ENCODE measurements around the gene AFF4. TPM values are rescaled to one million over a fixed set of nuclear protein-coding genes. Genes with fewer than 3 reads are reported as not detected.

AFF4 gene
- total RNA-seq, 4 donors from 2014 or later = 66.1 to 122 (median 85.1) TPM

GRCh38 chr5:132829742-132830435, 133.5 kb downstream of the AFF4 start:
- H3K9me3 ChIP-seq = no peaks in the 10 kb centered on the region
- TF ChIP-seq, protein P1, sequence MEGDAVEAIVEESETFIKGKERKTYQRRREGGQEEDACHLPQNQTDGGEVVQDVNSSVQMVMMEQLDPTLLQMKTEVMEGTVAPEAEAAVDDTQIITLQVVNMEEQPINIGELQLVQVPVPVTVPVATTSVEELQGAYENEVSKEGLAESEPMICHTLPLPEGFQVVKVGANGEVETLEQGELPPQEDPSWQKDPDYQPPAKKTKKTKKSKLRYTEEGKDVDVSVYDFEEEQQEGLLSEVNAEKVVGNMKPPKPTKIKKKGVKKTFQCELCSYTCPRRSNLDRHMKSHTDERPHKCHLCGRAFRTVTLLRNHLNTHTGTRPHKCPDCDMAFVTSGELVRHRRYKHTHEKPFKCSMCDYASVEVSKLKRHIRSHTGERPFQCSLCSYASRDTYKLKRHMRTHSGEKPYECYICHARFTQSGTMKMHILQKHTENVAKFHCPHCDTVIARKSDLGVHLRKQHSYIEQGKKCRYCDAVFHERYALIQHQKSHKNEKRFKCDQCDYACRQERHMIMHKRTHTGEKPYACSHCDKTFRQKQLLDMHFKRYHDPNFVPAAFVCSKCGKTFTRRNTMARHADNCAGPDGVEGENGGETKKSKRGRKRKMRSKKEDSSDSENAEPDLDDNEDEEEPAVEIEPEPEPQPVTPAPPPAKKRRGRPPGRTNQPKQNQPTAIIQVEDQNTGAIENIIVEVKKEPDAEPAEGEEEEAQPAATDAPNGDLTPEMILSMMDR (IDR thresholded peaks at IDR 0.05) = peak; percentile 86 to 95 (median 94)
- TF ChIP-seq POLR2A (IDR thresholded peaks at IDR 0.05) (peak; percentile 18), POLR2AphosphoS5 (IDR thresholded peaks at IDR 0.05) (peak; percentile 6 to 63 (median 49)), EP300 (IDR thresholded peaks at IDR 0.05; ENCODE audit: low read depth) (no peak)
- H3K4me1 ChIP-seq = peaks cover 5 to 31% (median 21%) of the 10 kb centered on the region in 4 donors
- H3K27ac ChIP-seq = peak overlapping the region; percentile 88 to 92 (median 90)
- intact Hi-C loops (cut with DNase I; ENCODE audit: low total_unique reads) (no loop called here), in situ Hi-C loops (cut with MboI; ENCODE audit: low pct_ligation_motif_present in 1 of 4, low pct_unique_long_range_greater_than_20kb in 1 of 4, low sequenced_read_pairs in 3 of 4) (loop anchor here in 2 of 4 donors (10.0 to 25.0 kb wide), 2 partner anchors 55 to 443 kb away; no protein-coding TSS in a partner anchor)
- H3K4me3 ChIP-seq = peak overlapping the region; percentile 54 to 72 (median 64)
- no peaks in the 10 kb centered on the region for H3K36me3 ChIP-seq
- peaks cover 13% of the 10 kb centered on the region for H3K27me3 ChIP-seq
- DNase-seq = peak; percentile 87
- 3% methylated on average over 54 of the region's 75 CpGs; no CpG with 5 or more reads in 1 of the 2 donors for WGBS, 2 donors (ENCODE audit: low coverage in 1 of 2)

DNA sequence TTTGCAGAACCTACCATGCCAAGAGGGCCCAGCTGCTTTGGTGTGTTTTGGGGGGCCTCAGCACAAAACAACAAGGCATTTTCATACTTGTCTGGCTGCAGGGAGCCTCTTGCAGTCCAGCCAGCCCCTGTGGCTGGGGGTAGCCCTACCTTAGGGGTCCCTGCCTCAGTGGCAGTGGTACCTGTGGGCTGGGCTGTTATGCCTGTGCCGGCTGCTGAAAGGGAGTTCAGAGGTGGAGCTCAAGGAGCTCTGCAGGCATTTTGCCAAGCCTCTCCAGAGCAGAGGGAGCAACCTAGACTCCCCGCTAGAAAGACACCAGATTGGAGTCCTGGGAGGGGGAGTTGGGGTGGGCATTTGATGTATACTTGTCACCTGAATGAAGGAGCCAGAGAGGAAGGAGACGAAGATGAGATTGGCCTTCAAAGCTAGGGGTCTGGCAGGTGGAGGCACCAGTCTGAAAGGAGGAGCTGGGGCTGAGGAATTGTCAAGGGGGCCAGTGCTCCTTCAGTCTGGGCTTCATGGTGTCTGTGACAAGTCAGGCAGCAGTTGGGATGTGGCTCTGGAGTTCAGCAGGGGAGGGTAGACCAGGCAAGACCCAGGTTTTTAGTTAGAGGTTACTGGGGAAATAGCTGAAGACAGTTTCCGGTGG, 134.5 kb downstream of the AFF4 start:
- Histone ChIP-seq H3K9me3 (no peaks in the 10 kb centered on the region), H3K27me3 (peaks cover 14% of the 10 kb centered on the region), H3K27ac (peak overlapping the region; percentile 88 to 92 (median 90)), H3K36me3 (no peaks in the 10 kb centered on the region), H3K4me3 (peak overlapping the region in 3 of 4 donors; percentile 64 to 72 (median 64)), H3K4me1 (peaks cover 5 to 31% (median 21%) of the 10 kb centered on the region in 4 donors)
- TF ChIP-seq POLR2AphosphoS5 (IDR thresholded peaks at IDR 0.05) (no peak), EP300 (IDR thresholded peaks at IDR 0.05; ENCODE audit: low read depth) (no peak), POLR2A (IDR thresholded peaks at IDR 0.05) (no peak)
- TF ChIP-seq, protein P1 (IDR thresholded peaks at IDR 0.05) = no peak
- WGBS, 2 donors (ENCODE audit: low coverage in 1 of 2) = 37 to 48% methylated on average over 3 to 4 of the region's 4 CpGs
- in situ Hi-C loops (cut with MboI; ENCODE audit: low pct_ligation_motif_present in 1 of 4, low pct_unique_long_range_greater_than_20kb in 1 of 4, low sequenced_read_pairs in 3 of 4) (loop anchor here in 1 of 4 donors (25.0 kb wide), 1 partner anchor 442 kb away; no protein-coding TSS in a partner anchor), intact Hi-C loops (cut with DNase I; ENCODE audit: low total_unique reads) (no loop called here)
- DNase-seq = no peak

DNA sequence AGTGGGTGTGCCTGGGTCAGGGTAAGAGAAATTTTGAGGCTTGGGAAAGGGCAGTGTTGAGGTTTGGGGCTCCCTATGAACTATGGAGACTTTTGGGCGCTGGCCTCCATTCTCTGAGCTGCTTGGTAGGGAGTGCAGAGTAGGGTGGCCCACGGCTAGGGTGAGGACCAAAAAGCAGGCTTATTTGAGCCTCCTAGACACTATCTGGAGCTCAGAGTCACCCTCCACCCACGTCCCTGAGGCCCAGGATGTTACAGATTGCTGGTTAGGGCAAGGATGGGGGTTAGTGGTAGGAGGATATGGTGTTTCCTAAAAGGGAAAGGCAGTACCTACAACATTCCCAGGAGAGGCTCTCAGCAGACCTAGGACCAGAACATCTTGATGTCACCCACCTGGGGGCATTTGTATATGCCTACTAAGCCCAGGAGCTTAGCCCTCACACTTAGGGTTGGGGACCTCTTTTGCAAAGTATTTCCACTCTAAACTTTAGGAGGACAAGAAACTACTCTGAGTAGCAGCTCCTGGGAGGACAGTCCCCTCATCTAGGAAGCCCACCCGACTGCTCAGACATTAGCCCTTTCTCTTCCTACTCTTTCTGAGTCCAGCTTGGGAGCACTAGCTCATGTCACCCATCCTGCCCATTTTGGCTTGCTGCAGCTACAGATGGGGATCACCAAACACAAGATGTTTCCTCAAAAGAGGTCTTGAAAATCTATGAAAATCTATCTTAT, 135.3 kb downstream of the AFF4 start:
- TF ChIP-seq POLR2A (IDR thresholded peaks at IDR 0.05) = no peak
- no peak overlapping the region for H3K4me3 ChIP-seq
- H3K9me3 ChIP-seq = no peaks in the 10 kb centered on the region
- no peaks in the 10 kb centered on the region for H3K36me3 ChIP-seq
- H3K27ac ChIP-seq = no peak overlapping the region
- H3K27me3 ChIP-seq = peaks cover 14% of the 10 kb centered on the region
- WGBS, 2 donors (ENCODE audit: low coverage in 1 of 2) = 88 to 100% methylated on average over 1 to 4 of the region's 4 CpGs
- intact Hi-C loops (cut with DNase I; ENCODE audit: low total_unique reads) (no loop called here), in situ Hi-C loops (cut with MboI; ENCODE audit: low pct_ligation_motif_present in 1 of 4, low pct_unique_long_range_greater_than_20kb in 1 of 4, low sequenced_read_pairs in 3 of 4) (loop anchor here in 1 of 4 donors (25.0 kb wide), 1 partner anchor 441 kb away; no protein-coding TSS in a partner anchor)
- H3K4me1 ChIP-seq = peaks cover 5 to 35% (median 23%) of the 10 kb centered on the region in 4 donors
- no peak for DNase-seq

DNA sequence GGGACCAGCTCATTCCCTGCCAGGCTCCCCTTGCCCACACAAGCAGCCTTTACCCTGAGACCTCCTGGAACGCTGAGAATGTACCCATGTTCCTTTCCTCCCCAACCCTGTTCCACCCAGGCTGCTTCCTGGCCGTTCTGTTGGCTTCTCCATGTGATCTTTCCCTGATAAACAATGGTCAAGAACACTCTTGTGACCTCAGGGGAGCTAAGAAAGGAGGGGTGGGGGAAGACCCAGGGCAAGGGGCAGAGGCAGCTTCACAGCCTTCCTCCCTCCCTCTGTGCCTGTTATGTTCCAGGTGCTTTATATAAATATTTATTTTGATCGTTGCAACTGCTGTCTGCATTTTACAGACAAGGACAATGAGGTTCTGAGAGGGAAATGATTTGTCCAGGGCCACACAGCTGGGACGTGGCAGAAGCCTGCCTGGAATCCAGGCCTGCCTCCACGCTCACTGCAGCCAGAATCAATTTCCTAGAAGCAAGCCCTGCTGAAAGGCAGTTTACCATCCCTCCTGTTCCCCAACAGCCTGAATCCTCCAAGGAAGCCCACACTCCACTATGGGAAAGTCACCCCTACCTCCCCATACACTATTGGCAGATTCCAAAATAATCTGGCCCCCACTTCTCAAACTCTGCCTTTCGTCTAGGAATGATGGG, 136.9 kb downstream of the AFF4 start:
- TF ChIP-seq, protein P1 (IDR thresholded peaks at IDR 0.05) = no peak
- TF ChIP-seq POLR2A (IDR thresholded peaks at IDR 0.05) (no peak), POLR2AphosphoS5 (IDR thresholded peaks at IDR 0.05) (no peak), EP300 (IDR thresholded peaks at IDR 0.05; ENCODE audit: low read depth) (no peak)
- H3K4me1 ChIP-seq = peaks cover 5 to 33% (median 21%) of the 10 kb centered on the region in 4 donors
- DNase-seq = no peak
- no peak overlapping the region for H3K4me3 ChIP-seq
- in situ Hi-C loops (cut with MboI; ENCODE audit: low pct_ligation_motif_present in 1 of 4, low pct_unique_long_range_greater_than_20kb in 1 of 4, low sequenced_read_pairs in 3 of 4) (loop anchor here in 1 of 4 donors (25.0 kb wide), 1 partner anchor 439 kb away; no protein-coding TSS in a partner anchor), intact Hi-C loops (cut with DNase I; ENCODE audit: low total_unique reads) (no loop called here)
- no peaks in the 10 kb centered on the region for H3K9me3 ChIP-seq
- 37 to 68% methylated on average over 2 to 6 of the region's 6 CpGs for WGBS, 2 donors (ENCODE audit: low coverage in 1 of 2)
- H3K27me3 ChIP-seq = peaks cover 14% of the 10 kb centered on the region
- no peak overlapping the region for H3K27ac ChIP-seq
- no peaks in the 10 kb centered on the region for H3K36me3 ChIP-seq

Data from transverse colon (tissue), 4 donors.